K562 (cell line): ENCODE data around the gene EVL.

Source experiments
- PHF20 ChIP-seq: fragments of 450-650 bp; IDR thresholded peaks from 2 replicates; pipeline ENCODE4 v1.6.1; 2018; ENCODE audit not compliant: partially characterized antibody
- SIN3A ChIP-seq, 2 experiments: fragments of 150-350 bp in 1 of 2; IDR thresholded peaks; 2 replicates each; pipeline ENCODE4 v1.6.1; 2011 to 2016; ENCODE audit warnings: borderline replicate concordance in 2 of 2, low read depth in 2 of 2, low read length in 2 of 2, mild to moderate bottlenecking in 2 of 2, moderate library complexity in 2 of 2; ENCODE audit not compliant: control insufficient read depth in 1 of 2

- TF ChIP-seq SIN3A (IDR thresholded peaks at IDR 0.05; ENCODE audit: borderline replicate concordance in 2 of 2, control insufficient read depth in 1 of 2, low read depth in 2 of 2, low read length in 2 of 2) = no peak
- TF ChIP-seq PHF20 = no peak
Measured at GRCh38 chr14:100086361-100086760, 21.1 kb downstream of the EVL start.
